Measurements from ENCODE around the gene ZNFX1.

The ZNFX1 gene

GRCh38 chr20:49262444-49262843, 15.4 kb downstream of the ZNFX1 start:
- Mint-ChIP-seq H3K36me3 (peaks cover 54 to 56% of the 10 kb centered on the region in 2 donors), H3K27ac (no peak overlapping the region)
- no peak for ATAC-seq (replicated peaks)

GRCh38 chr20:49261173-49261572, 16.7 kb downstream of the ZNFX1 start:
- Mint-ChIP-seq H3K4me3 (no peak overlapping the region), H3K4me1 (peaks cover 10 to 11% of the 10 kb centered on the region in 2 donors), H3K27me3 (no peaks in the 10 kb centered on the region), H3K36me3 (peaks cover 55 to 63% of the 10 kb centered on the region in 2 donors), H3K9me3 (no peaks in the 10 kb centered on the region), H3K27ac (no peak overlapping the region)
- ATAC-seq (replicated peaks) (no peak), DNase-seq (no peak)

More at GRCh38 chr20:49262444-49262843, 15.4 kb downstream of the ZNFX1 start:
- Mint-ChIP-seq H3K27me3 (no peaks in the 10 kb centered on the region), H3K4me1 (peaks cover 16 to 19% of the 10 kb centered on the region in 2 donors), H3K4me3 (no peak overlapping the region), H3K9me3 (no peaks in the 10 kb centered on the region)
- no peak for DNase-seq

GRCh38 chr20:49260218-49260617, 17.6 kb downstream of the ZNFX1 start:
- DNase-seq: no peak
- Mint-ChIP-seq H3K27ac (no peak overlapping the region), H3K4me3 (no peak overlapping the region), H3K27me3 (no peaks in the 10 kb centered on the region), H3K9me3 (no peaks in the 10 kb centered on the region), H3K36me3 (peaks cover 59 to 67% of the 10 kb centered on the region in 2 donors), H3K4me1 (peaks cover 5% of the 10 kb centered on the region in 2 donors)
- no peak for ATAC-seq (replicated peaks)

- H3K36me3 Mint-ChIP-seq: peaks cover 56 to 64% of the 10 kb centered on the region in 2 donors
- H3K9me3 Mint-ChIP-seq: no peaks in the 10 kb centered on the region
- no peak overlapping the region for H3K27ac Mint-ChIP-seq
- ATAC-seq (replicated peaks) (no peak), DNase-seq (no peak)
- H3K4me1 Mint-ChIP-seq: peaks cover 1 to 5% of the 10 kb centered on the region in 2 donors
- no peak overlapping the region for H3K4me3 Mint-ChIP-seq
- H3K27me3 Mint-ChIP-seq: no peaks in the 10 kb centered on the region
These were observed 18.1 kb downstream of the ZNFX1 start for GRCh38 chr20:49259799-49260198.

GRCh38 chr20:49259284-49259683, 18.6 kb downstream of the ZNFX1 start:
- Mint-ChIP-seq H3K4me1 (peaks cover 0 to 5% of the 10 kb centered on the region in 2 donors), H3K27me3 (no peaks in the 10 kb centered on the region), H3K4me3 (no peak overlapping the region), H3K36me3 (peaks cover 55 to 64% of the 10 kb centered on the region in 2 donors), H3K9me3 (no peaks in the 10 kb centered on the region), H3K27ac (no peak overlapping the region)
- no peak for DNase-seq
- ATAC-seq (replicated peaks): no peak

- ATAC-seq (replicated peaks) (no peak), DNase-seq (no peak)
- Mint-ChIP-seq H3K9me3 (no peaks in the 10 kb centered on the region), H3K4me3 (no peak overlapping the region), H3K36me3 (peaks cover 59 to 69% of the 10 kb centered on the region in 2 donors), H3K27me3 (no peaks in the 10 kb centered on the region), H3K4me1 (peaks cover 0 to 3% of the 10 kb centered on the region in 2 donors), H3K27ac (peak overlapping the region; percentile 81)
These were observed 21.6 kb downstream of the ZNFX1 start for GRCh38 chr20:49256261-49256660.

- Mint-ChIP-seq H3K9me3 (no peaks in the 10 kb centered on the region), H3K27me3 (no peaks in the 10 kb centered on the region), H3K4me1 (no peaks in the 10 kb centered on the region), H3K27ac (no peak overlapping the region), H3K4me3 (no peak overlapping the region), H3K36me3 (peaks cover 54 to 73% of the 10 kb centered on the region in 2 donors)
- ATAC-seq (replicated peaks) (no peak), DNase-seq (no peak)
These were observed 25.1 kb downstream of the ZNFX1 start for GRCh38 chr20:49252556-49253350.

GRCh38 chr20:49248879-49249665, 28.8 kb downstream of the ZNFX1 start:
- Mint-ChIP-seq H3K4me3 (no peak overlapping the region), H3K4me1 (peaks cover 9 to 14% of the 10 kb centered on the region in 2 donors), H3K27me3 (no peaks in the 10 kb centered on the region), H3K36me3 (peaks cover 45 to 56% of the 10 kb centered on the region in 2 donors), H3K27ac (peak overlapping the region; percentile 82), H3K9me3 (no peaks in the 10 kb centered on the region)
- DNase-seq: no peak
- no peak for ATAC-seq (replicated peaks)

- no peak overlapping the region for H3K4me3 Mint-ChIP-seq
- H3K4me1 Mint-ChIP-seq: peaks cover 9 to 14% of the 10 kb centered on the region in 2 donors
- H3K27me3 Mint-ChIP-seq: no peaks in the 10 kb centered on the region
- H3K9me3 Mint-ChIP-seq: no peaks in the 10 kb centered on the region
- ATAC-seq (replicated peaks) (peak in 1 of 2 donors; percentile 8), DNase-seq (no peak)
- peaks cover 40 to 53% of the 10 kb centered on the region in 2 donors for H3K36me3 Mint-ChIP-seq
- H3K27ac Mint-ChIP-seq: peak overlapping the region; percentile 82
These were observed 29.6 kb downstream of the ZNFX1 start for GRCh38 chr20:49248301-49248700.

GRCh38 chr20:49247792-49248191, 30.1 kb downstream of the ZNFX1 start:
- peaks cover 9 to 14% of the 10 kb centered on the region in 2 donors for H3K4me1 Mint-ChIP-seq
- peak overlapping the region; percentile 82 for H3K27ac Mint-ChIP-seq
- H3K9me3 Mint-ChIP-seq: no peaks in the 10 kb centered on the region
- H3K27me3 Mint-ChIP-seq: no peaks in the 10 kb centered on the region
- ATAC-seq (replicated peaks) (no peak), DNase-seq (no peak)
- no peak overlapping the region for H3K4me3 Mint-ChIP-seq
- peaks cover 36 to 52% of the 10 kb centered on the region in 2 donors for H3K36me3 Mint-ChIP-seq

- Mint-ChIP-seq H3K36me3 (peaks cover 34 to 48% of the 10 kb centered on the region in 2 donors), H3K27me3 (no peaks in the 10 kb centered on the region), H3K27ac (peak overlapping the region; percentile 82), H3K4me1 (peaks cover 9 to 14% of the 10 kb centered on the region in 2 donors), H3K9me3 (no peaks in the 10 kb centered on the region), H3K4me3 (peak overlapping the region in 1 of 2 donors; percentile 6)
- DNase-seq: no peak
- no peak for ATAC-seq (replicated peaks)
These were observed 30.6 kb downstream of the ZNFX1 start for GRCh38 chr20:49247169-49247723.

- Mint-ChIP-seq H3K9me3 (no peaks in the 10 kb centered on the region), H3K27ac (peak overlapping the region; percentile 71), H3K27me3 (no peaks in the 10 kb centered on the region), H3K36me3 (peaks cover 35 to 48% of the 10 kb centered on the region in 2 donors), H3K4me1 (peaks cover 9 to 14% of the 10 kb centered on the region in 2 donors), H3K4me3 (no peak overlapping the region)
- DNase-seq: peak; percentile 15
- ATAC-seq (replicated peaks): peak; percentile 79 to 80
These were observed 31.7 kb downstream of the ZNFX1 start for GRCh38 chr20:49245921-49246740.

GRCh38 chr20:49237531-49237930, 40.3 kb downstream of the ZNFX1 start:
- Mint-ChIP-seq H3K4me3 (no peak overlapping the region), H3K27ac (no peak overlapping the region), H3K36me3 (peaks cover 46 to 56% of the 10 kb centered on the region in 2 donors), H3K27me3 (no peaks in the 10 kb centered on the region), H3K4me1 (peaks cover 8 to 9% of the 10 kb centered on the region in 2 donors), H3K9me3 (no peaks in the 10 kb centered on the region)
- no peak for ATAC-seq (replicated peaks)
- DNase-seq: no peak

- Mint-ChIP-seq H3K36me3 (peaks cover 38 to 54% of the 10 kb centered on the region in 2 donors), H3K27ac (no peak overlapping the region), H3K4me1 (peaks cover 9 to 12% of the 10 kb centered on the region in 2 donors), H3K27me3 (no peaks in the 10 kb centered on the region), H3K9me3 (no peaks in the 10 kb centered on the region), H3K4me3 (no peak overlapping the region)
- no peak for ATAC-seq (replicated peaks)
- no peak for DNase-seq
These were observed 41.6 kb downstream of the ZNFX1 start for GRCh38 chr20:49236301-49236700.

Measured in stimulated activated naive B cell treated with anti-CD40 and anti-IgM and Interleukin-4, amounts not matched to agents 10 μg/mL and 1 μg/mL and 100 μg/mL, for 72 hours (primary cell).